Jurkat, Clone E6-1 (cell line): ENCODE measurements around the gene RNF146.

Experiments
- DNase-seq: peaks from one replicate; pipeline ENCODE4 v3.0.0-alpha.2; 2011; ENCODE audit warnings: low read depth, low spot score
- H3K4me3 ChIP-seq: 2 replicates; pipeline ENCODE4 v1.5.1; 2011; ENCODE audit warnings: mild to moderate bottlenecking, low read length, control low read depth, moderate library complexity

The RNF146 gene

DNA sequence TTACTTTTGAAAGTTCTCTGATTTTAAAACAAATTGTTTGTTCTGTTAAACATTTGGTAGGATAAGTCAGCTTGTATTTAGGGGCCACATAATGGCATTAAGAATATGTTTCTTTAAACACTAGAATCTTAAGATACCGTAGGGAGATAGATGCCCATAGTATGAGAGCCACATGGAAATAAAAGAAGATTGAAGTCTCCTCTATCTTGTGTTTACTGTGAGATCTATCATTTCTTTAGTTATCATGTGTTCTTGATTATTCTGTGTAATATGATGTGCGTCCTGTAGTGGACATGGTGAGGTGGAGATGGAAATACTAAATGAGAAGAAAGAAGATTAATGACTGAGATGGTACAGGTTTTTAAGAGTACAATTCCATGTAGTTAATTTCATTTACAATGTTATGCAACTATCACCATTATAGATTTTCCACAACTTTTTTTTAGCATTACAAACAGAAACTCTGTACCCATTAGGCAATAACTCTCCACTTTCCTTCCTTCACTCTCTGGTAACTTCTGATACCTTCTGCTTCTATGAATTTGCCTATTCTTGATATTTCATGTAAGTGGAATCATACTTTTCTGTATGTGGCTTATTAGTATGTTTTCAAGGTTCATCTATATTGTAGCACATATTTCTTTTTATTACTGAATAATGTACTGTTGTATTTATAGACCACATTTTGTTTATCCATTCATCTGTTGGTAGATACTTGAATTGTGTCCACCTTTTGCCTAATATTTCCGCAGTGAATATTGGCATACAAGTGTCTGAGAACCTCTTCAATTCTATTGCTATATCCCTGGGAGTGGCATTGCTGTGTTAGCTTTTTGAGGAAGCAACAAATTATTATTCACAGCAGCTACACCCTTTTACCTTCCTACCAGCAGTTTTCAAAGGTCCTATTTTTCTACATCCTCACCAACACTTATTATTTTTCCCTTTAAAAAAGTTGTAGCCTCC, 11.5 kb downstream of the RNF146 start:
- no peak for DNase-seq
- no peak overlapping the region for H3K4me3 ChIP-seq

DNA sequence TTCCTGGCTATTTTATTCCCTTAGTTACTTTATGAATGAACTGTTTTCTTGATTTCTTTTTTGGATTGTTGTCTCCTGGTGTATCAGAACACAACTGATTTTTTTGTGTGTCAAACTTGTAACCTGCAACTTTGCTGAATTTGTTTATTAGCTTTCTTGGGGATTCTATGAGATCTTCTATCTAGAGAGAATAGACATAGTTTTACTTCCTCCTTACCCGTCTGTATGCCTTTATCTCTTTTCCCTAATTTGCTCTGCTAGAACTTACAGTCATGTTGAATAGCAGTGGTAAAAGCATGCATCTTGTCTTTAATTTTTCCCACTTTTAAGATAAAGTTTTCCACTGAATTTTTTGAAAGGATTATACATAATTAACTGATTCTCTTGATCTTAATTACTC, 13.2 kb downstream of the RNF146 start:
- H3K4me3 ChIP-seq, result no peak overlapping the region
- DNase-seq, result no peak

DNA sequence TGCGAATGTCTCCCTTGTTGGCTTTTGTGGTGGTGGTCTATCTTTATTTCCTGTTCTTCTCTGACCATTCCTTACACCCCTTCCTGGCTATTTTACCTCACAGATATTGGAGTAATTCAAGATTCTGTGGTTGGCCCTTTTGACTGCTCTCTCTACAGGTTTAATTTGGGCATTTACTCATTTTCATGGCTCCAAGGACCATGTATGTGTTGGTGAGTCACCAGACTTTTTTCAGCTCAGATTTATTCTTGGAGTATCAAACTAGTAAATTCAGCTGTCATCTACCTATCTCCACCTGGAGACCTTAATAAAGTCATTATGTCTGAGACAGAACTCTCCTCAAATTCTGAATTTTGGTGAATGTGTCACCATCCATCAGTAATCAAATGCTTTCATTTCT, 15.5 kb downstream of the RNF146 start:
- DNase-seq, result no peak
- H3K4me3 ChIP-seq, result no peak overlapping the region

DNA sequence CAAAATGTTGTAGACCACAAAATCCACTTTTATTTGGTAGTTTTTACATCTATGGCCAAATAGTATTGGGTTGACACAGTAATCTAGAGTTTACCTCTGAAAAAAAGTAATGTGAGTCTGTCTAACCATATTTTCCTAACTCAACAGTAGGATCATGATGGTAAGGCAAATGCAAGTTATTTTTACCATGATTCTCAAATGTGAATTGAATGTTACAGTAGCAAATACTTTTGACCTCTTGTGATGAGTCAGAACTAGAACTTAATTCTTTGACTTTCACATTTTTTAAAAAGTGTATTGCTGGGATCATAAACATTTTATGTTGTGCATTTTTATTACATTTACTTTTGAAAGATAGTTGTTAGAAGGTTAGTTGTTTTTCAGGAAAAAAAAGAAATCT, 22.0 kb downstream of the RNF146 start:
- H3K4me3 ChIP-seq, result no peak overlapping the region
- DNase-seq, result no peak

DNA sequence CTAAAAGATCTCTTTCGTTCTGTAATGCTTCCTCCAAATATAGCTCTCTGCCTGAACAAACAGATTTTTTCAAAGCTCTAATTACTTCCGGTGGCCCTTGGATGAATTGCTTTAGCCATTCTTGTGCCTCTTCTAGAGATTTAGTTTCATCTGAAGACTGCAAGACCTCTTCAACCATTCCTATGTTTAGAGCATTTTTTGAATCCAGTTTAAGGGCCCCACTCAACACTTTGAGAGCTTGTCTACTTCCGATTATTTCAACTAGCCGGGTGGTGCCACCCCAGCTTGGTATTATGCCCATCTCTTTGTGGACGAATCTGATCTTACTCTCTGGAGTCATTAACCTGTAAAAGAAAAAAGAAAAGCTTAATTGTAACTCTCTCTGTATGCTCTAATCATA, 23.3 kb downstream of the RNF146 start:
- DNase-seq, result no peak
- H3K4me3 ChIP-seq, result no peak overlapping the region

DNA sequence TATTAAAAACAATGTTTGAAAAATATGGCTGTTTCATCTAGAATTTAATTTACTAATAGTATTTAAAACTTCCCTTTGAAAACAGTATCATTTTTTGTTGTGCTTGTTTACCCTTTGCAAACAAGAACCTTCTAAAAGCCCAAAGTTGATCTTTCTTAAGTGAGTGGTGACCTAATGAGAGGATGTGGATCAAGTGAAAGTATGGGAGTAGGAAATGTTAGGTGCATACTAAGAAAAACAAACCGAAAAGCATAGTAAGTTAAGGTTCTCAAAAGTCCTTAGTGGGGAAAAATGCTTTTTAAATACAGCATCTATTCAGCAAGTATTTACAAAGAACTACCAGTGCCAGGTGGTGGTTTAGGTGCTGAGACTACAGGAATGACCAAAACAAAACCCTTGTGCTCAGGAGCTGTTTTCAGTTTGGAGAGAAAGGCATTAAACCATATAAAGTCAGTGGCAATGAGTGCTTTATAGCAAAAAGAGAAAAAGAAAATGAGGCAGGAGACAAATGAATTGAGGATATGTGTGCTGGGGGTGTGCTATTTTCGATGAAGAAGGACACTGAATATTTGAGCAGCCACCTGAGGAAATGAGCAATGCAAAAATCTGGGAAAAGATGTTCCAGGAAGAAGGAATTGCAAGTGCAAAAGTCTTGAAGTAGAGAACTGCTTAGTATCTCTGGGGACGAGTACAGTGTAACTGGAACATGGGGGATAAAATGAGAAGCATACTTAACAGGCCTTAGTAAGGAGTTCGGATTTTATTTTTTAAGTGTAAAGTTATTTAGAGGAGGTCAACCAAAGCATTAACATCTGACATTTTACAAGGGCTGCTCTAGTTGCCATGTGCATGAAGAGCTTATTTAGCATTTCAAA, 24.0 kb downstream of the RNF146 start:
- H3K4me3 ChIP-seq, result no peak overlapping the region
- DNase-seq, result no peak

DNA sequence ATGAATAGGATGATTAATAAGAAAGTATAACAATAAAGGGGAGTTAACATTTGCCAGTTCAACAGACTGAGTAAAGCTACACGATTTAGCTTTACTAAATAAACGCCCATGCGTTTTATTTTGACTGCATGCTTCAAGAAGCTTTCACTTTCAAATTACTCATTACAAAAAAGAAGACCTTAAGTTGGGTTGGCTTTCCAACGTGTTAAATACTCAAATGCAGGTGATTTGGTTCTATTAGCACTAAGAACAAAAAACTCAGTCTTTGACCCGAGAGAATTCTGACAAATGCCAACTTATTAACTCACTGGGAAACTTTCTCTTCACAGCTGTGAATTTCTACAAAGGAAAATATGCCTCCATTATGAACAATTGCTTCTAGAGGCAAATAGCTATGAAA, 24.8 kb downstream of the RNF146 start:
- DNase-seq, result no peak

DNA sequence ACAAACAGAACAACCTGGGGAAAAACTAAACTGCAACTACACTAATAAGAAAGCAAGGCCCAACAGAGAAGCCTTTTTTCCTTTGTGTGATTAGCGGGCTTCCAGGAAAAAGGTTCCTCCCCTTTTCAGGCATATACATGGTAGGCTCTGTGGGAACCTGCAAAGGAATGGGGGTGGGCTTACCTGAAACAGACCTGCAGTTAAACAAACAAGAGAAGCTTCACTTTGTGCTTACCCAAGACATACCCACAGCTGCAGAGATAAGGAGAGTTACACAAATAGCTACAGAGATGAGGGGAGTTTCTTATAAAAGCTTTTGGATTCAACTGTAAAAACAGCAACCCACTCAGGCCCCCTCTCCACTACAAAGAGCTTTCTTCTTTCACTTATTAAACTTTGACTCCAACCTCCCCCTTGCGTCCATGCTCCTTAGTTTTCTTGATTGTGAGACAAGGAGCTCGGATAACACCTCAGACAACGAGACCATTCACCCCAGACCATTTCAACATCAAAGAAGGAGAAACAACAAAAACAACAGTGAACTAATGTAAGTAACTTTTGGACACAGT, 30.9 kb downstream of the RNF146 start:
- no peak for DNase-seq
- H3K4me3 ChIP-seq, result no peak overlapping the region

More for the DNA sequence above, 24.8 kb downstream of the RNF146 start:
- no peak overlapping the region for H3K4me3 ChIP-seq

DNA sequence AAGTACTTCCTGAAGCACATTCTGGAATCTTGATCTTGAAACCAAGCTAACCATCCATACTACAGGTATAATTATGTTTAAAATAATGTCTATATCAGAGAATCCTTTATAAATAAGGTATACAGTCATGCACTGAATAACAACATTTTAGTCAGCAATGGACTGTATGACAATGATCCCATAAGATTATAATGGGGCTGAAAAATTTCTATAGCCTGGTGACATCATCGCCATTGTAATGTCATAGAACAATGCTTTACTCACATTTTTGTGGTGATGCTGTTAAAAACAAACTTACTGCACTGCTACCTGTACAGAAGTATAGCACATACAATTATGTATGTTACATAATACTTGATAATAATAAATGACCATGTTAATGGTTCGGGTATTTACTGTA, 31.8 kb downstream of the RNF146 start:
- no peak for DNase-seq
- H3K4me3 ChIP-seq, result no peak overlapping the region

DNA sequence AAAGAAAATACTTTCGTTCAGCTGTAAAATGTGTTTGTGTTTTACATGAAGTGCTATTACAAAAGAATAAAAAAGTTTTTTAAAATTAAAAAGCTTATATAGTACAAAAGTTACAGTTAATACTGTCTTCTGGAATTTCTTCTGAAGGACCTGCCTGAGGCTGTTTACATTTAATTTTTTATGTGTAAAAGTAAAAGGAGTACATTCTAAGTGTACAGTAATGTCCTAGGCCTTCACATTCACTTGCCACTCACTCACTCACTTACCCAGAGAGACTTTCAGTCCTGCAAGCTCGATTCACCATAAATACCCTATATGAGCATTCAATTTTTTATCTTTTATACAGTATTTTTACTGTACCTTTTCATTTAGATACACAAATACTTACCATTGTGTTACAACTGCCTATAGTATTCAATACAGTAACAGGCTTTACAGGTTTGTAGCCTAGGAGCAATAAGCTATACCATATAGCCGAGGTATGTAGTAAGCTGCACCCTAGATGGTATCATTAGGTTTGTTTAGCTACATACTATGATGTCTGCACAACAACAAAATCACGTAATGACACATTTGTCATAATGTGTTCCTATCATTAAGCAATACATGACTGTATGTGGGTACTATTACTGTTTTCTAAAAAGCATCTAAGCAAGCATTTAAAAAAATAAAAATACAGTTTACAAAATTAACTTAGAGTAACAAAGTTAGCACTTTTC, 33.0 kb downstream of the RNF146 start:
- no peak for DNase-seq
- no peak overlapping the region for H3K4me3 ChIP-seq

DNA sequence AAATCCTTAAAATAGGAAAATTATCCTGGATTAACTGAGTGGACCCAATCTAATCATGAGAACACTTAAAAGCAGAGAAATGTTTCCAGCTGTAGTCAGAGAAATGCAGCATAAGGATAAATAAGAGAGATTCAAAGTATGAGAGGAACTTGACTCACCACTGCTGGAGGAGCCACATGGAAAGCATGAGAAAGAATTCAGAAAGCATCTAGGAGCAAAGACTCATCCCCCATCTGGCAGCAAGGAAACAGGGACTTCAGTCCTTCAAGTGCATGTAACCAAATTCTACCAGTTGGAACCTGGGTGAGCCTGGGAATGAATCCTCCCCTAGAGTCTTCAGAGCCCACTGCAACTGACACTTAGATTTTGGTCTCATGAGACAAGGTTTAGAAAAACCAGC, 33.7 kb downstream of the RNF146 start:
- H3K4me3 ChIP-seq, result no peak overlapping the region
- no peak for DNase-seq

DNA sequence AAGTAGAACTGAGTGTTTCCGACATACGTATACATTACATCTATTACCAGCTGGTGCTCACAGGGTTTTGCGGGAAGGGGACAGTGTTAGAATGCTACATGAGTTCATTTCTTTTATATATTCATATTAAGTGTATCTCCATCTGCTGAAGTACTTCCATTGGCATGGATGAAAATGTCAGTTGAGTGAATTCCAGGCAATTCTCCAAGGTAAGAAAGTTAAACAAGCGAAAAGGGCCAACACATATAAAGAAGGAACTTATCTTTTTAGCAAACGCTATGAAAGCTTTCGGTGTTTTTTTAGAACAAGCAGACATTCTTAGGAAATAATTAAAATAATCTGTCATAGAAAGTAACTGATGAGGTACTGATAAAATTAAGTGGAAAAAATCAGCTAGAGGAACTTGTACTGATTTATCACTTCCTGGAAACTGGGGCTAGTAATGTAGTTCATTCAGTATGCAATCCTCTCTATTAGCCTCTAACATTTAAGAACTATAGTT, 34.6 kb downstream of the RNF146 start:
- H3K4me3 ChIP-seq, result no peak overlapping the region

DNA sequence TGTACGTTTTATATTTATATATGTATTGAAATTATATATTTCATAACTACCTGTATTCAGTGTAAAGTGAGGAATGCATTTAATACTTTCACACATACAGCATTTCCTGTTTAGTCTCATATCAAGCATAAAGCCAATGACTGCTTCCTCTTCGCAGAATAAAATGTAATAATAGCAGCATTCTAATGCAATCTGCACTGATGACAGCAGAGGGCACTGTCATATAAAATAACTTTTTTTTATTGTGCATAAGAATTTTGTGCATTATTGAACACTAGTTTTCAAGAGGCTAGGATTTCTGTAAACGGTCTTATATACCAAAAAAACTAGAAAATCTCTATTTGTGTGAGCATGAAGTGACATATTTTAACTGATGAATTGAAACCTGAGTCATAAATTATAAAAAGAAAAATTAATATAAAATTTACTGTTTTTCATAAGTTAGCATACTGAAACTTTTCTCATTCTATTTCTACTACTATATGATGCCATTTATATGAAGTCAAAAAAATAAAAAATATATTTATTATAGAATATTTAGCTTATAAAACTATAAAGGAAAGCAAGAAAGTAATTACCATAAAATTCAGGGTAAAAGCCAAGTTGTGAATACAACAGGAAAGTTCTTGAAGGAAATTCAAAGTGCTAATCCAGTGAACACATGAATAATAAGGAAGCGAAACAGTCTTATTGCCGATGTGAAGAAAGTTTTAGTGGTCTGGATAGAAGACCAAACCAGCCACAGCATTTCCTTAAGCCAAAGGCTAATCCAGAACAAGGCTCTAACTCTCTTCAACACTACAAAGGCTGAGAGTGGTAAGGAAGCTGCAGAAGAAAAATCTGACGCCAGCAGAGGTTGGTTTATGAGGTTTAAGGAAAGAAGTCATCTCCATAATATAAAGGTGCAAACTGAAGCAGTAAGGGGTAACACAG, 36.3 kb downstream of the RNF146 start:
- H3K4me3 ChIP-seq, result no peak overlapping the region
- peak; percentile 48 for DNase-seq

More for the DNA sequence above, 34.6 kb downstream of the RNF146 start:
- DNase-seq, result no peak

DNA sequence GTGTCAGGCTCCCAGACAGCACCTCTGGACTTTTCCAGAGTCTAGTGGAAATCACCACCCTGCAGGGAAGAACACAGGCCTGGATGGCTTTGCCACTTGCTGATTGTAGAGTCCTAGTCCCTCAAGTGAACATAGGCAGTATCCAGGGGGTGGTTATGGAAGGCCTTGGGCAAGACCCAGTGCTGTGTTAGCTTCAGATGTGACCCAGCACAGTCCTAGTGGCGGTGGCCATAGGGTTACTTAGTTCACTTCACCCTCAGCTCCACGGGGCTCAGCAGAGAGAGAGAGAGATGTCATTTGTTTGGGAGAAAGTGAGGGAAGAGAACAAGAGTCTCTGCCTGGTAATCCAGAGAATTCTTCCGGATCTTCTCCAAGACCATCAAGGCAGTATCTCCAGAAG, 37.3 kb downstream of the RNF146 start:
- DNase-seq, result no peak
- no peak overlapping the region for H3K4me3 ChIP-seq

DNA sequence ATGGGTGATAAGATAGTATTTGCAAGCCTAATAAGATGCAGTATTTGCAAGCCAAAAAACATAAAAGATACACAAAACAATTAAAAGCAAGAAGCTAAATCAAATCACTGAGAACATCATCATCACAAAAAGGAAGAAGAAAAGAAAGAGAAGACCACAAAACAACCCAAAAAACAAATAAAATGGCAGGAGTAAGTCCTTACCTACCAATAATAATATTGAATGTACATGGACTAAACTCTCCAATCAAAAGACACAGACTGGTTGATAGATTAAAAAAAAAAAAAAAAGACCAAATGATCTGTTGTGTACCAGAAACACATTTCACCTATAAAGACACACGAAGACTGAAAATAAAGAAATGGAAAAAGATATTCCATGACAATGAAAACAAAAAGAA, 39.1 kb downstream of the RNF146 start:
- DNase-seq, result no peak
- no peak overlapping the region for H3K4me3 ChIP-seq

DNA sequence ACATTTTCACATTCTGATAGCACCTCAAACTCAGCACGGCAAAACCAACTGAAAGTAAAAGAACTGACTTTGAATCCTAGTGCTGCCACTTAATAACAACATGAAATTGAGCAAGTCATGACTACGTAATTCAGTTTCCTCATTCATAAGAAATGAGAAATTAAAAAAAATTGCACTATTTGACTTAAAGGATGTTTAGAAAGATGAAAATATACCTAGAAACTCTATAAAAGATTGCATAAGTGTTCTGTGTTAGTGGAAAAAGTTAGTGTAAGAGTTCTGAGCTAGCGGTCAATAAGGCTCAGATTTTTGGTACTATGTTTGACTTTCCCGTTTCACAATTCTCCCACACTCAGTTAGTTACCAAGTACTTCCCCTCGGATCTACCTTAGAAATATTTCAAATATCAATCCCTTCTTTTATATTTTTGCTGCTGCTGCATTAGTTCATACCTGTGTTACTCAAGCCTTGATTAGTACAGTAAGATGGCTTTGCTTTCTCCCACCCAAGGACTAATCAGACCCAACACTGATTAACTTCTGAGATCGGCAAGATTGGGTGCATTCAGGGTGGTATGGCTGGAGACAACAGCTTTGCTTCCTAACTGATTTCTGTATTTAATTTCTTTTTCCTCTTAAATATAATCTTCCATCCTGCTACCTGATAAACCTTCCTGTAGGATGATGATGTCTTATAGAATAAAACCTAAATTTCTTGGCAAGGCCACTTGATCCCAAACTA, 50.9 kb downstream of the RNF146 start:
- no peak for DNase-seq
- no peak overlapping the region for H3K4me3 ChIP-seq

DNA sequence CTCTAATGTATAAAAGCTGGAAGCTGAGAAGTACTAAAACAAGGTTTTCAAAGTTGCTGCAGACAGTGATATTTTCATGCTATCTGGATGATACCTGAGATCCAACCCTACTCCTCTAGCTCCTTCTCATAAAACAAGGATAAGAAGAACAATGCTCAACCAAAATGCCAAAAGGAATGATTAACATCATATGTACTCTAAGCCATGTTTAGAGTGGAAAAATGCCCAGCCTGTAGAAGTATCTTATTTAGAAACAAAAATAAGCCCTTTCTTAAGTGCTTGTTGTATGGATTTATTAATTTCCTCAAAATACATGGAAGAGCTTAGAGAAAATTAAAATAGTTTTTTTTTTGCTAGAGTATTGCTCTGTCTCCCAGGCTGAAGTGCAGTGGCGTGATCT, 53.0 kb downstream of the RNF146 start:
- no peak for DNase-seq
- H3K4me3 ChIP-seq, result no peak overlapping the region
